ENCODE results near the gene REG1A. TPM values are rescaled to one million over a fixed set of nuclear protein-coding genes. Genes with fewer than 3 reads are reported as not detected.

REG1A gene
- total and polyA plus RNA-seq, 2 of the 13 experiments (the other 11 are each of a cell fraction or from before 2014, with no cell fraction given) = not detected

GRCh38 chr2:79125721-79125985, 5.4 kb downstream of the REG1A start:
- Histone ChIP-seq H3K9ac (ENCODE audit: insufficient read depth, low read depth, low read length) (no peak overlapping the region), H3K36me3 (replicated peaks in 1 of 2; ENCODE audit: control insufficient read depth in 1 of 2, insufficient read depth in 2 of 2, low read length in 2 of 2) (no peaks in the 10 kb centered on the region), H3K4me1 (ENCODE audit: insufficient read depth, low read length) (no peaks in the 10 kb centered on the region), H3K4me3 (replicated peaks in 1 of 3; ENCODE audit: insufficient read depth in 1 of 3, low read depth in 2 of 3, low read length in 3 of 3) (no peak overlapping the region), H3K9me3 (ENCODE audit: low read length) (no peaks in the 10 kb centered on the region), H3K27ac (ENCODE audit: extremely low read length, insufficient read depth, low read length) (no peak overlapping the region), H3K4me2 (ENCODE audit: low read depth, low read length) (no peak overlapping the region), H3K79me2 (ENCODE audit: insufficient read depth, low read length) (no peaks in the 10 kb centered on the region), H4K20me1 (ENCODE audit: insufficient read depth, low read length) (no peaks in the 10 kb centered on the region), H3K27me3 (ENCODE audit: control insufficient read depth in 1 of 2, insufficient read depth in 2 of 2, low read length in 2 of 2) (no peaks in the 10 kb centered on the region), H2AFZ (ENCODE audit: low read length) (no peak overlapping the region)
- POLR2A ChIA-PET = no interaction called here
- intact Hi-C loops (cut with micrococcal nuclease; ENCODE audit: unreplicated experiment) = no loop called here
- TF ChIP-seq, protein P1, sequence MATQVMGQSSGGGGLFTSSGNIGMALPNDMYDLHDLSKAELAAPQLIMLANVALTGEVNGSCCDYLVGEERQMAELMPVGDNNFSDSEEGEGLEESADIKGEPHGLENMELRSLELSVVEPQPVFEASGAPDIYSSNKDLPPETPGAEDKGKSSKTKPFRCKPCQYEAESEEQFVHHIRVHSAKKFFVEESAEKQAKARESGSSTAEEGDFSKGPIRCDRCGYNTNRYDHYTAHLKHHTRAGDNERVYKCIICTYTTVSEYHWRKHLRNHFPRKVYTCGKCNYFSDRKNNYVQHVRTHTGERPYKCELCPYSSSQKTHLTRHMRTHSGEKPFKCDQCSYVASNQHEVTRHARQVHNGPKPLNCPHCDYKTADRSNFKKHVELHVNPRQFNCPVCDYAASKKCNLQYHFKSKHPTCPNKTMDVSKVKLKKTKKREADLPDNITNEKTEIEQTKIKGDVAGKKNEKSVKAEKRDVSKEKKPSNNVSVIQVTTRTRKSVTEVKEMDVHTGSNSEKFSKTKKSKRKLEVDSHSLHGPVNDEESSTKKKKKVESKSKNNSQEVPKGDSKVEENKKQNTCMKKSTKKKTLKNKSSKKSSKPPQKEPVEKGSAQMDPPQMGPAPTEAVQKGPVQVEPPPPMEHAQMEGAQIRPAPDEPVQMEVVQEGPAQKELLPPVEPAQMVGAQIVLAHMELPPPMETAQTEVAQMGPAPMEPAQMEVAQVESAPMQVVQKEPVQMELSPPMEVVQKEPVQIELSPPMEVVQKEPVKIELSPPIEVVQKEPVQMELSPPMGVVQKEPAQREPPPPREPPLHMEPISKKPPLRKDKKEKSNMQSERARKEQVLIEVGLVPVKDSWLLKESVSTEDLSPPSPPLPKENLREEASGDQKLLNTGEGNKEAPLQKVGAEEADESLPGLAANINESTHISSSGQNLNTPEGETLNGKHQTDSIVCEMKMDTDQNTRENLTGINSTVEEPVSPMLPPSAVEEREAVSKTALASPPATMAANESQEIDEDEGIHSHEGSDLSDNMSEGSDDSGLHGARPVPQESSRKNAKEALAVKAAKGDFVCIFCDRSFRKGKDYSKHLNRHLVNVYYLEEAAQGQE (IDR thresholded peaks at IDR 0.05; ENCODE audit: borderline replicate concordance in 1 of 2, low read depth in 1 of 2, low read length in 2 of 2) = no peak
- TF ChIP-seq PAX8 (CRISPR knock-in tag; IDR thresholded peaks at IDR 0.05; ENCODE audit: borderline replicate concordance) (no peak), RARG (CRISPR knock-in tag; IDR thresholded peaks at IDR 0.05; ENCODE audit: low read depth) (no peak)
- FAIRE-seq (no peak), ATAC-seq (no peak), DNase-seq (ENCODE audit: low spot score) (no peak)
- in situ Hi-C loops (cut with HindIII; ENCODE audit: extremely low pct_ligation_motif_present, low pct_unique_long_range_greater_than_20kb) = no loop called here
- 61% methylated on average over 3 of the region's 3 CpGs for WGBS (ENCODE audit: low lambda C conversion rate)
- CTCF ChIA-PET (ENCODE audit: low intra/inter-chr PET ratio, low total read pairs) = no interaction called here
- BruUV-seq (replicated peaks) = no TSS peak

- no peak for DNase-seq (ENCODE audit: low spot score)
- Histone ChIP-seq H3K4me3 (replicated peaks in 1 of 3; ENCODE audit: insufficient read depth in 1 of 3, low read depth in 2 of 3, low read length in 3 of 3) (no peak overlapping the region), H4K20me1 (ENCODE audit: insufficient read depth, low read length) (no peaks in the 10 kb centered on the region), H3K9ac (ENCODE audit: insufficient read depth, low read depth, low read length) (no peak overlapping the region), H3K27ac (ENCODE audit: extremely low read length, insufficient read depth, low read length) (no peak overlapping the region), H3K4me1 (ENCODE audit: insufficient read depth, low read length) (no peaks in the 10 kb centered on the region), H2AFZ (ENCODE audit: low read length) (no peak overlapping the region), H3K79me2 (ENCODE audit: insufficient read depth, low read length) (no peaks in the 10 kb centered on the region), H3K9me3 (ENCODE audit: low read length) (no peaks in the 10 kb centered on the region), H3K36me3 (replicated peaks in 1 of 2; ENCODE audit: control insufficient read depth in 1 of 2, insufficient read depth in 2 of 2, low read length in 2 of 2) (no peaks in the 10 kb centered on the region), H3K27me3 (ENCODE audit: control insufficient read depth in 1 of 2, insufficient read depth in 2 of 2, low read length in 2 of 2) (no peaks in the 10 kb centered on the region), H3K4me2 (ENCODE audit: low read depth, low read length) (no peak overlapping the region)
- no peak for FAIRE-seq
- in situ Hi-C loops (cut with HindIII; ENCODE audit: extremely low pct_ligation_motif_present, low pct_unique_long_range_greater_than_20kb) = no loop called here
- 40% methylated on average over 3 of the region's 3 CpGs for WGBS (ENCODE audit: low lambda C conversion rate)
- CTCF ChIA-PET (ENCODE audit: low intra/inter-chr PET ratio, low total read pairs) = no interaction called here
- no peak for ATAC-seq
- POLR2A ChIA-PET = no interaction called here
- no TSS peak for BruUV-seq (replicated peaks)
- intact Hi-C loops (cut with micrococcal nuclease; ENCODE audit: unreplicated experiment) = no loop called here
- TF ChIP-seq TGIF2 (CRISPR knock-in tag; IDR thresholded peaks at IDR 0.05) (no peak), ZNF7 (CRISPR knock-in tag; IDR thresholded peaks at IDR 0.05) (no peak)
- TF ChIP-seq, protein P2, sequence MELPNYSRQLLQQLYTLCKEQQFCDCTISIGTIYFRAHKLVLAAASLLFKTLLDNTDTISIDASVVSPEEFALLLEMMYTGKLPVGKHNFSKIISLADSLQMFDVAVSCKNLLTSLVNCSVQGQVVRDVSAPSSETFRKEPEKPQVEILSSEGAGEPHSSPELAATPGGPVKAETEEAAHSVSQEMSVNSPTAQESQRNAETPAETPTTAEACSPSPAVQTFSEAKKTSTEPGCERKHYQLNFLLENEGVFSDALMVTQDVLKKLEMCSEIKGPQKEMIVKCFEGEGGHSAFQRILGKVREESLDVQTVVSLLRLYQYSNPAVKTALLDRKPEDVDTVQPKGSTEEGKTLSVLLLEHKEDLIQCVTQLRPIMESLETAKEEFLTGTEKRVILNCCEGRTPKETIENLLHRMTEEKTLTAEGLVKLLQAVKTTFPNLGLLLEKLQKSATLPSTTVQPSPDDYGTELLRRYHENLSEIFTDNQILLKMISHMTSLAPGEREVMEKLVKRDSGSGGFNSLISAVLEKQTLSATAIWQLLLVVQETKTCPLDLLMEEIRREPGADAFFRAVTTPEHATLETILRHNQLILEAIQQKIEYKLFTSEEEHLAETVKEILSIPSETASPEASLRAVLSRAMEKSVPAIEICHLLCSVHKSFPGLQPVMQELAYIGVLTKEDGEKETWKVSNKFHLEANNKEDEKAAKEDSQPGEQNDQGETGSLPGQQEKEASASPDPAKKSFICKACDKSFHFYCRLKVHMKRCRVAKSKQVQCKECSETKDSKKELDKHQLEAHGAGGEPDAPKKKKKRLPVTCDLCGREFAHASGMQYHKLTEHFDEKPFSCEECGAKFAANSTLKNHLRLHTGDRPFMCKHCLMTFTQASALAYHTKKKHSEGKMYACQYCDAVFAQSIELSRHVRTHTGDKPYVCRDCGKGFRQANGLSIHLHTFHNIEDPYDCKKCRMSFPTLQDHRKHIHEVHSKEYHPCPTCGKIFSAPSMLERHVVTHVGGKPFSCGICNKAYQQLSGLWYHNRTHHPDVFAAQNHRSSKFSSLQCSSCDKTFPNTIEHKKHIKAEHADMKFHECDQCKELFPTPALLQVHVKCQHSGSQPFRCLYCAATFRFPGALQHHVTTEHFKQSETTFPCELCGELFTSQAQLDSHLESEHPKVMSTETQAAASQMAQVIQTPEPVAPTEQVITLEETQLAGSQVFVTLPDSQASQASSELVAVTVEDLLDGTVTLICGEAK (IDR thresholded peaks at IDR 0.05) = no peak
- TF ChIP-seq, protein P2 (CRISPR knock-in tag; IDR thresholded peaks at IDR 0.05) = no peak
These were observed 8.1 kb downstream of the REG1A start for GRCh38 chr2:79128406-79128805.

All from HepG2 (cell line).